HG02623 (cell line): ENCODE results near the gene BPGM.

Experiments used
- ATAC-seq: cut with Tn5 transposase; IDR thresholded peaks from one replicate; pipeline ENCODE4 v1.9.1; 2021; ENCODE audit warnings: moderate library complexity; ENCODE audit not compliant: unreplicated experiment

The BPGM gene

DNA sequence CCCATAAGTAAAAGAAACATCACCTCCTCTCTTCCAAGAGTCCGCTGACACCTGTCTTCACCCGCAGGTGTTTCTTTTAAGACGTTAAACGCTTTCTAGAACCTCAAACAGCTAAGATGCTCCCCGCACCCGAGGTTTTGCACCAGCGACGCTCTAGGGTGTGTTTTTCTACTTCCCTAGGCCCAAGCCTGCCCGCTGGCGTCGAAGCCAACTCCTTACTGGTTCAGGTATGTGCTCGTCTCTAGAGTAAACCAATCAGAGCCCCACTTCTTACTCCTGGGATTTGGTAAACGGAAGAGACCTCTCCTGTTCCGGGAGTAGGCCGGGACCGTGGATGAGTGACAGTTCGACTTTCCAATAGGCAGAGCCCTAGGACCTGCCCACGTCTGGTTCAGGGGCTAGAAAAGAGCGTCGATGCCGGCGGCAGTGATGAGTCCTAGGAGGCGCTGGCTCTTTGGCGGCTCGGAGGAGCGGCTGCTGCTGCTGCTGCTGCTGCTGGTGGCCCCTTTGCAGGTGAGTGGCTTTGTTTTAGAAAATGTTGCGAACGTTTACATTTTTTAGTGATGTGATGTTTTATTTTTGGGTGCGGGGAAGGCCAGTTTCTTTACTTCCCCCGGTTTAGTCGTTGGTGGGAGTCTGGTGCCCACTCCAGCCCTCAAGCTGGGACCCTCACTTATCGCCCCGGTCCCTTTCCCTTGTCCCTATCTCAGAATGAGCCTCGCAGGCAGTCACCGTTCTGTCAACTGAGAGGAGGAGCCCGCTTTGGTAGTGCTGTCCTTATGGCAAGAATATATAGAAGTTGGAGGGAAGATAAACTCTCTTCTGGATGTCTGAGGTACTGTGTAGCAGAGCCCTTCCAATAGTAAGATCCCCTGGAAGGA lies at the start of gene BPGM:
Gene BPGM, plus strand, starts transcription at position 429 of the 881 bp plus-strand sequence. CDS start 14,655 bp downstream, outside the sequence.
- peak; percentile 99 for ATAC-seq

GRCh38 chr7:134599371-134599770 lies 47.3 kb upstream of the BPGM start:
- no peak for ATAC-seq

- no peak for ATAC-seq
Measured at GRCh38 chr7:134601459-134601858, 45.2 kb upstream of the BPGM start.

- no peak for ATAC-seq
Measured at GRCh38 chr7:134602881-134603451, 43.7 kb upstream of the BPGM start.

DNA sequence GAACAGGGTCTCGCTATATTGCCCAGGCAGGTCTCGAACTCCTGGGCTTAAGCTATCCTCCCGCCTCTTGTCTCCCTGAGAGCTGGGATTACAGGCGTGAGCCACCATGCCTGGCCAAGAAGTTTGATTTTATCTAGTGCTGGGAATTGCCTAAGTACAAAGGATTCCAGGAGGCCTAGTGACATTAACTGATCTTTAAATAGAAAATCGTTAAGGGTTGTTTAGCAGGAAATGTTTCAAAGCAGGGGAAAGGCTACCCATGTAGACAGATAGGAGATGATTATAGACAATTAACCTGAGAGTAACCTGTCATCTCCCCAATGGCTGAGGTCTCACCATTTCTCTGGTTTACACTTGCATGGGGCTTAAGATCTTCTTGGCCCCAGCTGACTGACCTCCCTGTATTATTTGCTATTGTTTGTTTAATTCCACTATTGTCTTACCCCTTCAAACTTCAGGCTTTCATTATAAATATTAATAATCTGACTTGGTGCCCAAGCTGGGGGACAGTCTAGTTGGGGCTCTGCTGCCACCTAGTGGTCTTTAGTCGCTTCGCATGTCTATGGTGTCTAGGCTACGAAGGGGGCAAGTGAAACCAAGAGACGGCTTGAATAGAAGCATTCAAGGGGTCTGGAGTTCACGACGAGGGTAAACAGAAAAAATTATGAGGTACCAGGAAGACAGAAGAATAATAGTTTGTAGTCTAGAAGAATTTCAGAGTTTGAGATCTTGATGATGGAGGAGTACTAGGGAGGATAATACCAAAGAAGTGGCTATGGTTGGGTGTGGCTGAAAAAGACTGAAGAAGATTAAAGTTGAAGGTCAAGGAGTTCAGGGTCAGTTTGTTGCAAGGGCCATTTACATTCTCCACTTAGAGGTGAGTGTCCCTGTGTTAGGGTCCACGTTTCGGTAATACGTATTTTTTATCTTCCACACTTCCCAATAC lies 40.4 kb upstream of the BPGM start:
- peak; percentile 77 for ATAC-seq

- no peak for ATAC-seq
Measured at GRCh38 chr7:134611611-134612151, 35.0 kb upstream of the BPGM start.

- ATAC-seq, result no peak
Measured at GRCh38 chr7:134612197-134612596, 34.5 kb upstream of the BPGM start.

- no peak for ATAC-seq
Measured at GRCh38 chr7:134613623-134614347, 32.9 kb upstream of the BPGM start.

DNA sequence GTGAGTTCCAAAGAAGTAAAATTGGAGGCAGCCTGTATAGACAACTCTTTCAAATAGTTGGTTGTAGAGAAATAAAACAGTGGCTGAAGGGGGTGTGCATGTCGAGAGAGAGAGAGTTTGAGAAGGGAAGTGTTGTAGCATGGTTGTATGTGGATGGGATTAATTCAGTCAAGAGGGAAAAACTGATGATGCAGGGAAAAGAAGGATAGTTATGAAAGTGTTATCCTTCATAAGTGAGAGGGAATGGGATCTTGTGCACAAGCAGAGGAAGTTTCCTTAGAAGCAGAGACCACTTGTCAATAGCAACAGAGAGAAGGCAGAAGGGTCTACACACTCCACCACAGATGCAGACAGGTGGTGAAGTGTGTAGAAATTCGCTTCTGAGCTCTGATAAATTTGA lies 30.0 kb upstream of the BPGM start:
- ATAC-seq, result no peak

DNA sequence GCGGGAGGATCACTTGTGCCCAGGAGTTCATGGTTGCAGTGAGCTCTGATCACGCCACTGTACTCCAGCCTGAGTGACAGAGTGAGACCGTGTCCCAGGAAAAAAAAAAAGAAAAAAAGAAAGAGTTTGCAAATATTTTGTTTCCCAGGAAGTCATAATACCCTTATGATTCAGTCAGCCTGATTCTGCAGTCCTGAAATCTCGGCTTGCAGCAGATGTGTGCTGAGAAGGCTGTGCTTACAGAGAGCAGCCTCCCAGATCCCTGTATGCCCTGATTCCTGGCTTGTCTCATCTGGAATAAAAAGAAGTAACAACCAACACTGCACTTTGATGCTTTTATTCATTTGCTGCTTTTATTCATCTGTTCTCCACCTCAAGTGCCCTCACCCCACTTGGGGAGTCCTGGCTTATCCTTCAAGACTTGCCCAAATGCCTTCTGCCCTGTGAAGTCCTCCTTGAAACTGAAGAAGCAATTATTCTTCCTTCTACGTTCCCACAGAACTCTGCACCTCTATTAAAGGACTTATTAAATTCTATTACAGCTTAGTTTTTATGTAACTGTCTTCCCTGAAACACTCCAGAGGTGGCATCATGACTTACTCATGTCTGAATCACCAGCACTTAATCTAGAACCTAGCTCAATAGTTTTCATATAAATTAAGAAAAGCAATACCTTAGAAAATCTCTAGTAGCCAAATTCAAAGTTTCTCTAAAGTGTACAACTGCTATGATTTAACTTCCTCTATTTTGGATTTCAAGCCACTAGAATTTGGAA lies 27.7 kb upstream of the BPGM start:
- no peak for ATAC-seq

GRCh38 chr7:134619627-134620331 lies 26.9 kb upstream of the BPGM start:
- no peak for ATAC-seq

DNA sequence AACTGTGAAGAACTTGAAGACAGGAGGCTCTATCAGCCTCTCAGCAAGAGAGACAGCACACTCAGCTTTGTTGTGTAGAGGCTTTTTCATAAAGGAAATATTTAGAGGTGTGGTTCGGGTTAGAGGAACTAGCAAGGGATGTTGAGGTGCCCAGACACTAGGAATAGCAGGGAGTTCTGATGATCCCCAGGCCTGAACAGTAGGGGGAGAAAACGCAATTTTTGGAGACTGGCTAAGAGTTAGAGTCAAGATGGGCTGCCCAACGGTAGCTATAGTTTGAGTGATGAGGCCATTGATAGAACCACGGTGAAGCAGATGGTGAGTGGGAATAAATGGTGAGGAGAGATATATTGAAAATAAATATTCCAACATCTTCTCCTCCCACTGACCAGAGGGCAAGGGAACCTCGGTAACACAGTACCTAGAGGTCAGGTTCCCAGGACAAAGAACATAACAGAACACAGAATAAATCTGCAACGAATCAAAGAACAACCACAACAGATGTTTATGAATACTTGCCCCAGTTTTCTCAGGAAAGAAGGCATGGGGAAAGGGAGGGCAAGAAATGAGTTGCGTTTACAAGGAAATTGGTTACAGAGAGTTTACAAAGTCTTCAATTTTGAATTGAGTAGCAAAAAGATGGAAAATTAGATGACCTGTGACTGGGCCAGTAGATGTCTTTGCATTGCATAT lies 24.2 kb upstream of the BPGM start:
- no peak for ATAC-seq

- ATAC-seq, result no peak
Measured at GRCh38 chr7:134623193-134623592, 23.5 kb upstream of the BPGM start.

- ATAC-seq, result no peak
Measured at GRCh38 chr7:134625550-134625949, 21.1 kb upstream of the BPGM start.

- no peak for ATAC-seq
Measured at GRCh38 chr7:134627109-134627774, 19.4 kb upstream of the BPGM start.

DNA sequence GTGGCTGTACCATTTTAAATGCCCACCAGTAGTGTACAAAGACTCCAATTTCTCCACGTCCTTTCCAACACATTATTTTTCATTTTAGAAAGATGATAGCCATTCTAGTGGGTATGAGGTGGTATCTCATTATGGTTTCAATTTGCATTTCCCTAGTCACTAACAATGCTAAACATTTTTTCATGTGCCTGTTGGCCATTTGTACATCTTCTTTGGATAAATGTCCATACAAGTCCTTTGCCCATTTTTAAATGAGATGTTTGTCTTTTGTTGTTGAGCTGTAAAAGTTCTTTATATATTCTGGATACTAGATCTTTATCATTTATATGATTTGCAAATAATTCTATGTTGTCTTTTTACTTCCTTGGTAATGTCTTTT lies 18.9 kb upstream of the BPGM start:
- ATAC-seq, result no peak

GRCh38 chr7:134629445-134629844 lies 17.2 kb upstream of the BPGM start:
- no peak for ATAC-seq

DNA sequence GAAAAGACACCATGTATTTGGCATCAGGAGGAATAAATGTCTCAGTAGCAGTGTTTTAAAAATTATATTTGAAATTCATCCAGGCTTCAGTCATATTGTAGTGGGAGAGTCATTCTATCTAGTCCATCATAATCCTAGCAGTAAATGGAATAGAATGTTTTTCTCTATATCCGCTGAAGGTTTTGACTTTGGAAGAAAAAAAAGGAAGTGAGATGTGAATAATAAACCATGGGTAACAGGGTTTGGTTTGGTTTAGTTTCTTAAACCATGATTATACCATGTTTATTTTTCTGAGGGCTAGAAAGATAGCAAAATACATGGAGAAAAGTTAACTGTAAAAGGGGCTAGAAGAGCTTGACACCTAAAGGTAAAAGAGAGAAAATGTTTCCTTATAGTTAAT lies 16.4 kb upstream of the BPGM start:
- ATAC-seq, result no peak
